Measurements from ENCODE around the gene LMAN1L. TPM values are rescaled to one million over a fixed set of nuclear protein-coding genes. Genes with fewer than 3 reads are reported as not detected.

LMAN1L gene
- polyA plus RNA-seq, 1 donor from 2014 or later, result not detected

- Histone ChIP-seq H4K20me1 (ENCODE audit: insufficient read depth) (peaks cover 1% of the 10 kb centered on the region), H3K4me3 (ENCODE audit: low read length) (no peak overlapping the region), H3K79me2 (replicated peaks; ENCODE audit: insufficient read depth, low read length) (peaks cover 12% of the 10 kb centered on the region), H3K4me2 (ENCODE audit: low read length) (no peak overlapping the region), H3K9me2 (ENCODE audit: insufficient read depth, low read length) (no peaks in the 10 kb centered on the region), H3F3A (ENCODE audit: insufficient read depth, low read length, poor library complexity, severe bottlenecking) (no peaks in the 10 kb centered on the region), H3K27me3 (ENCODE audit: insufficient read depth, low read depth, low read length) (no peaks in the 10 kb centered on the region), H3K36me3 (ENCODE audit: insufficient read depth, low read length) (no peaks in the 10 kb centered on the region), H2AFZ (ENCODE audit: low read depth, low read length) (no peak overlapping the region), H3K27ac (ENCODE audit: low read length) (no peak overlapping the region), H3K9ac (ENCODE audit: low read length) (no peak overlapping the region), H3K9me3 (ENCODE audit: low read length) (no peaks in the 10 kb centered on the region)
- TF ChIP-seq, protein P1, sequence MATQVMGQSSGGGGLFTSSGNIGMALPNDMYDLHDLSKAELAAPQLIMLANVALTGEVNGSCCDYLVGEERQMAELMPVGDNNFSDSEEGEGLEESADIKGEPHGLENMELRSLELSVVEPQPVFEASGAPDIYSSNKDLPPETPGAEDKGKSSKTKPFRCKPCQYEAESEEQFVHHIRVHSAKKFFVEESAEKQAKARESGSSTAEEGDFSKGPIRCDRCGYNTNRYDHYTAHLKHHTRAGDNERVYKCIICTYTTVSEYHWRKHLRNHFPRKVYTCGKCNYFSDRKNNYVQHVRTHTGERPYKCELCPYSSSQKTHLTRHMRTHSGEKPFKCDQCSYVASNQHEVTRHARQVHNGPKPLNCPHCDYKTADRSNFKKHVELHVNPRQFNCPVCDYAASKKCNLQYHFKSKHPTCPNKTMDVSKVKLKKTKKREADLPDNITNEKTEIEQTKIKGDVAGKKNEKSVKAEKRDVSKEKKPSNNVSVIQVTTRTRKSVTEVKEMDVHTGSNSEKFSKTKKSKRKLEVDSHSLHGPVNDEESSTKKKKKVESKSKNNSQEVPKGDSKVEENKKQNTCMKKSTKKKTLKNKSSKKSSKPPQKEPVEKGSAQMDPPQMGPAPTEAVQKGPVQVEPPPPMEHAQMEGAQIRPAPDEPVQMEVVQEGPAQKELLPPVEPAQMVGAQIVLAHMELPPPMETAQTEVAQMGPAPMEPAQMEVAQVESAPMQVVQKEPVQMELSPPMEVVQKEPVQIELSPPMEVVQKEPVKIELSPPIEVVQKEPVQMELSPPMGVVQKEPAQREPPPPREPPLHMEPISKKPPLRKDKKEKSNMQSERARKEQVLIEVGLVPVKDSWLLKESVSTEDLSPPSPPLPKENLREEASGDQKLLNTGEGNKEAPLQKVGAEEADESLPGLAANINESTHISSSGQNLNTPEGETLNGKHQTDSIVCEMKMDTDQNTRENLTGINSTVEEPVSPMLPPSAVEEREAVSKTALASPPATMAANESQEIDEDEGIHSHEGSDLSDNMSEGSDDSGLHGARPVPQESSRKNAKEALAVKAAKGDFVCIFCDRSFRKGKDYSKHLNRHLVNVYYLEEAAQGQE (IDR thresholded peaks at IDR 0.05; ENCODE audit: borderline replicate concordance), result no peak
- no peak for TF ChIP-seq EZH2 (IDR thresholded peaks at IDR 0.05; ENCODE audit: borderline replicate concordance, insufficient read depth, low read length, poor library complexity, severe bottlenecking)
- no peak for TF ChIP-seq SMC3 (conservative IDR thresholded peaks at IDR 0.05; ENCODE audit: poor library complexity)
- TF ChIP-seq POLR2AphosphoS5 (IDR thresholded peaks at IDR 0.05), result no peak
These were observed 34.0 kb upstream of the LMAN1L start for GRCh38 chr15:74778599-74778970.

DNA sequence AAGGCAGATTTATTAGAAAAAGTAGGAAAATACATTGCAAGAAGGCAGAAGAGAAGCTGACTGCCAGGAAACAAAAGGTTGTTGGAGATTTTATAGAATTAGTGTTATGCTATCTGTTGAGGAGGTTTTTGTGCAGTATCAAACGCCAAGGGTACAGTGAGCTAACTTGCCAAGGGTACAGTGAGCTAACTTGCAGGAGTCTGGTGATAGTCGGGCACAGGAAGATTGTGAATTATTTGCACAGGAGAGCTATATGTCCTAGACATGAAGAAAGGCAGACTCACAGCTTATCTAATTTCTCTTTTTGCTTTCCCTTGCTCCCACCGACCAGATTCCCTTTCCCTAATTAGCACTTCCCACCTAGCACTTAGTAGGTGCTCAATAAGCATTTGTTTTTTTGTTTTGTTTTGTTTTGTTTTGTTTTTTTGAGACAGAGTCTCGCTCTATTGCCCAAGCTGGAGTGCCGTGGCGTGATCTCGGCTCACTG is 33.4 kb upstream of the LMAN1L start:
- Histone ChIP-seq H3K27ac (ENCODE audit: low read length) (no peak overlapping the region), H3K36me3 (ENCODE audit: insufficient read depth, low read length) (no peaks in the 10 kb centered on the region)

More for the DNA sequence above, 33.4 kb upstream of the LMAN1L start:
- Histone ChIP-seq H3K27me3 (ENCODE audit: insufficient read depth, low read depth, low read length) (no peaks in the 10 kb centered on the region), H2AFZ (ENCODE audit: low read depth, low read length) (no peak overlapping the region), H3K9ac (ENCODE audit: low read length) (no peak overlapping the region), H3F3A (ENCODE audit: insufficient read depth, low read length, poor library complexity, severe bottlenecking) (no peaks in the 10 kb centered on the region), H3K4me3 (ENCODE audit: low read length) (no peak overlapping the region), H3K9me3 (ENCODE audit: low read length) (no peaks in the 10 kb centered on the region), H4K20me1 (ENCODE audit: insufficient read depth) (peaks cover 5% of the 10 kb centered on the region), H3K79me2 (replicated peaks; ENCODE audit: insufficient read depth, low read length) (peaks cover 19% of the 10 kb centered on the region), H3K4me2 (ENCODE audit: low read length) (no peak overlapping the region), H3K9me2 (ENCODE audit: insufficient read depth, low read length) (no peaks in the 10 kb centered on the region)
- TF ChIP-seq EP300 (conservative IDR thresholded peaks at IDR 0.05; ENCODE audit: poor library complexity, severe bottlenecking), result no peak
- TF ChIP-seq TAF1 (IDR thresholded peaks at IDR 0.05; ENCODE audit: low read depth), result no peak
- TF ChIP-seq SMC3 (conservative IDR thresholded peaks at IDR 0.05; ENCODE audit: poor library complexity), result no peak
- TF ChIP-seq RAD21 (conservative IDR thresholded peaks at IDR 0.05), result no peak
- TF ChIP-seq EZH2 (IDR thresholded peaks at IDR 0.05; ENCODE audit: borderline replicate concordance, insufficient read depth, low read length, poor library complexity, severe bottlenecking), result no peak
- TF ChIP-seq POLR2AphosphoS5 (IDR thresholded peaks at IDR 0.05), result no peak
- no peak for TF ChIP-seq CTCF (IDR thresholded peaks at IDR 0.05; ENCODE audit: poor library complexity, severe bottlenecking)
- TF ChIP-seq MXI1 (conservative IDR thresholded peaks at IDR 0.05; ENCODE audit: poor library complexity, severe bottlenecking), result no peak
- TF ChIP-seq, protein P1 (IDR thresholded peaks at IDR 0.05; ENCODE audit: borderline replicate concordance), result no peak

Measured in neural cell (in vitro differentiated cells).